K562 (cell line): ENCODE results near the gene RAD21L1. TPM values are rescaled to one million over a fixed set of nuclear protein-coding genes. Genes with fewer than 3 reads are reported as not detected.

Experiments used
- FOXK2 ChIP-seq, 2 experiments: fragments of 450-650 bp; IDR thresholded peaks in 1 of 2; conservative IDR thresholded peaks in 1 of 2; 2 replicates each; pipeline ENCODE4 v1.6.1; 2016; ENCODE audit warnings: low read depth in 2 of 2, mild to moderate bottlenecking in 1 of 2
- MBD1 ChIP-seq: fragments of 250-450 bp; sonication (Bioruptor Pico); IDR thresholded peaks from 2 replicates; pipeline ENCODE4 v1.8.0; 2022; ENCODE audit warnings: inconsistent platforms
- NCOA1 ChIP-seq: fragments of 450-650 bp; IDR thresholded peaks from 2 replicates; pipeline ENCODE4 v1.6.1; 2016; ENCODE audit warnings: low read depth
- NCOR1 ChIP-seq: fragments of 450-650 bp; IDR thresholded peaks from 2 replicates; pipeline ENCODE4 v1.6.1; 2016; ENCODE audit warnings: mild to moderate bottlenecking, moderate library complexity
- NR4A1 ChIP-seq, 2 experiments: fragments of 250-450 bp in 1 of 2; fragments of 450-650 bp in 1 of 2; sonication (Bioruptor Pico) in 1 of 2; IDR thresholded peaks; 2 replicates each; pipeline versions ENCODE4 v1.4.0 to v1.6.1; 2016 to 2020; ENCODE audit warnings: mild to moderate bottlenecking in 2 of 2, missing compliant biosample characterization in 1 of 2, missing genetic modification characterization in 1 of 2, moderate library complexity in 1 of 2
- PHB ChIP-seq: fragments of 250-450 bp; sonication (Bioruptor Pico); IDR thresholded peaks from 2 replicates; pipeline ENCODE4 v1.5.0; 2021
- PHF20 ChIP-seq: fragments of 450-650 bp; IDR thresholded peaks from 2 replicates; pipeline ENCODE4 v1.6.1; 2018; ENCODE audit not compliant: partially characterized antibody
- POLR2AphosphoS5 ChIP-seq: IDR thresholded peaks from 2 replicates; pipeline ENCODE4 v1.6.1; 2011; ENCODE audit warnings: mild to moderate bottlenecking, low read depth, low read length, moderate library complexity; ENCODE audit not compliant: control insufficient read depth, insufficient read depth
- POLR2G ChIP-seq: fragments of 200-400 bp; formaldehyde crosslinking; IDR thresholded peaks from 2 replicates; pipeline ENCODE4 v1.6.1; 2017; ENCODE audit warnings: low read depth, mild to moderate bottlenecking, antibody characterized with exemption, low read length, moderate library complexity
- RHOXF2B ChIP-seq: fragments of 250-450 bp; sonication (Bioruptor Pico); conservative IDR thresholded peaks from 2 replicates; pipeline ENCODE4 v1.5.1; 2021
- ZFPM2 ChIP-seq: fragments of 250-450 bp; sonication (Bioruptor Pico); IDR thresholded peaks from 2 replicates; pipeline ENCODE4 v1.5.1; 2022; ENCODE audit warnings: mild to moderate bottlenecking
- ZNF217 ChIP-seq: sonication (generic); formaldehyde crosslinking; IDR thresholded peaks from 2 replicates; pipeline ENCODE4 v1.8.0; 2022; ENCODE audit warnings: mild to moderate bottlenecking, missing genetic modification reagents
- polyA plus RNA-seq, 8 experiments: library from polyadenylated mRNA; depleted of rRNA in 4 of 8; stranded (reverse) in 5 of 8; unstranded in 3 of 8; fragments of >200 nt; fragmentation: Nextera tagmentation in 2 of 8; fragmentation: Illumina TruSeq in 1 of 8; extraction: Ambion mirVana in 2 of 8; extraction: Trizol in 1 of 8; gene quantifications; 2 replicates each; pipeline versions ENCODE4 v1.2.1 to v1.2.3, GENCODE V29; 2011 to 2014; ENCODE audit warnings: inconsistent platforms in 1 of 8, missing spikeins in 1 of 8
- total RNA-seq, 7 experiments: library from RNA; depleted of rRNA in 6 of 7; stranded (reverse); fragments of >200 nt in 6 of 7; fragmentation: Illumina TruSeq in 2 of 7; extraction: Trizol in 2 of 7; gene quantifications; 2 replicates each; pipeline versions ENCODE4 v1.2.1 to v1.2.3, GENCODE V29; 2011 to 2021; ENCODE audit warnings: low replicate concordance in 1 of 7

RAD21L1 gene
- total and polyA plus RNA-seq, 9 of the 15 experiments (the other 6 are each of a cell fraction or from before 2014, with no cell fraction given), result 0.17 to 1.7 (median 0.45) TPM; not detected in 1

DNA sequence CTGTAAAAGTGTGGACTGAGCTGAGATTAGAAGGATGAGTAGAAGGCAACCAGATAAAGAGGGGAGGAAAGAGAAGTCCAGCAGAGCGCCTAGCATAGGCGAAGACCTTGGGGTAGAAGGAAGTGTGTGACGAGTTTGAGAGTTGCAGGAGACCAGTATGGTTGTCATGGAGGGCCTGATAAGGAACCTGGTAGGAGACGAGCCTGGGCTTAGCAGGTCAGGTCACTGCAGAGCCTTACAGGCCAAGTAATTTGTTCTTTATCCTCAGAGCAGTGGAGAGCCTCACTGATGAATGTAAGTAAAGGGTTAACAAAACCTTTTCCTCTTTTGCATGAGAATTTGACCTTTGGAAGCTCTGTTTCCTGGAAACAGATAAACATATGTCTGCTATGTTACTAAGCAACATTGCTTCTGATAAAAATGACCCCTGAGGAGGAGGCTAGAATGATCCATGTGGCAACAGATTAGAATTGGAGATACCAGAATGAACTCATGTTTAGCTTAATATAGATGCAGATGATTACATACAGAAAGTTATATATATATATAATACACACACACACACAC, 38.2 kb upstream of the RAD21L1 start (continued):
- TF ChIP-seq POLR2G, result no peak
- TF ChIP-seq ZNF217 (CRISPR knock-in tag), result no peak
- peak; percentile 81 for TF ChIP-seq NCOR1
- no peak for TF ChIP-seq POLR2AphosphoS5
- peak in 1 of 2 experiments; percentile 15; a peak in 1 of 4 replicates for TF ChIP-seq FOXK2 (conservative IDR thresholded peaks at IDR 0.05 in 1 of 2, IDR thresholded peaks at IDR 0.05 in 1 of 2; ENCODE audit: low read depth in 2 of 2)
- no peak for TF ChIP-seq RHOXF2B (CRISPR knock-in tag)
- no peak for TF ChIP-seq NCOA1
- no peak for TF ChIP-seq PHB (CRISPR knock-in tag)
- TF ChIP-seq MBD1 (CRISPR knock-in tag), result no peak
- TF ChIP-seq NR4A1 (CRISPR knock-in tag; IDR thresholded peaks at IDR 0.05), result no peak
- no peak for TF ChIP-seq NR4A1 (tag; IDR thresholded peaks at IDR 0.05)
- TF ChIP-seq ZFPM2 (CRISPR knock-in tag), result no peak
- no peak for TF ChIP-seq PHF20
